KG1 (cell line): Measurements from ENCODE around the gene LIMS1.
"Not testable (repeated sequence)": the region's sequence is repeated elsewhere in the genome, so short reads cannot be mapped to it uniquely, and the experiment has no call there.

ENCODE experiments used
- DNase-seq: peaks from one replicate; lab custom pipeline; 2025; lab: John Stamatoyannopoulos, UW

The LIMS1 gene, protein sequence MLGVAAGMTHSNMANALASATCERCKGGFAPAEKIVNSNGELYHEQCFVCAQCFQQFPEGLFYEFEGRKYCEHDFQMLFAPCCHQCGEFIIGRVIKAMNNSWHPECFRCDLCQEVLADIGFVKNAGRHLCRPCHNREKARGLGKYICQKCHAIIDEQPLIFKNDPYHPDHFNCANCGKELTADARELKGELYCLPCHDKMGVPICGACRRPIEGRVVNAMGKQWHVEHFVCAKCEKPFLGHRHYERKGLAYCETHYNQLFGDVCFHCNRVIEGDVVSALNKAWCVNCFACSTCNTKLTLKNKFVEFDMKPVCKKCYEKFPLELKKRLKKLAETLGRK

DNA sequence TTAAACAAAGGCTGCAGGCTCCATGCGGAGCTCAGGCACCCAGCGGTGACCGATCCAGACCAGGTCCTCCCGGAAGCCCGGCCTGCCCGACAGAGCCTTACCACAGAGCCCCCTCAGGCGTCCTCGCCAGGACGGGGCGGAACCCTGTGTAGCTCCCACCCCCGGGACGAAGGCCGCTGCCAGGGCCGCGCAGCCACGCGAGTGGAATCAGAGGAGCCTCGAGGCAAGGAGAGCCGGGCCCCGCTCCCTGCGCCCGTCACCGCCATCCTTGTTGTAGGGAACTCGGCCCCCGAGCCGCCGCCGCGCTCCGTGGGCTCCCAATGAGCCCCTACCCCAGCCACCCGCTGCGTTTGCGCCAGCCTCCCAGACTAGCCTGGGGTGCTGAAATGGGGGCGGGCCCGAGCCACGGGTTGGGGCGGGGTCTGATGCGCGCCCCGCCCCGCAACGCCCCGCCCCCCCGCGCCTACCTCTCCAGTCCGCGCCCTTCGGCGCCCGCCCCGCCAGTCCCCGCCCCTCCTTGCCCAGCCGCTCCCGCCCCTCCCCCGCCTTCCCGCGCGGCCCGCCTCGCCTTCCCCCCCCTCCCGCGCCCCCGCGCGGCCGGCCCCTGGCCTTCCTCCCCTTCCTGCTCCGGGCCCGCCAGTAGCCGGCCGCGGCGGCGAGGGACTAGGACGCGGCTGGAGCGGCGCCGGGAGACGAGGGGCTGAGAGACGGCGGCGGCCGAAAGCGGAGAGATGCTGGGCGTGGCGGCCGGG is at the start of gene LIMS1:
LIMS1 (plus strand) TSS at position 639 of the 752 bp plus-strand sequence; CDS start at position 732, 93 bp downstream.
- DNase-seq = peak; percentile 87

DNA sequence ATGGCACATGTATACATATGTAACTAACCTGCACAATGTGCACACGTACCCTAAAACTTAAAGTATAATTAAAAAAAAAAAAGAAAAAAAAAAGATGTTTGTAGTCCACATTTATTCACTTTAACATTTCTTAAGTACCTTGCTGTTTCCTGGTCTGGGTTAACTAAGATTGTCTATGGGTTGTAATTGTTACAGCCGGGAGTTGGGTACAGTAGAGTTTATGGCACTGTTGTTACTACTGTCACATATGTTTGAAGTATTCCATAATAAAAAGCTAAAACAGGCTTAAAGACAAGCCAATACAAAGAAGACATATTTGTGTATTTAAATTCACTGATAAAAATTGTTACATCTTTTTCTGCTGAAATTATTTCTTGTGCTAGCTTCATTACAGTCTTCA is 49.0 kb upstream of the LIMS1 start:
- DNase-seq = no peak

DNA sequence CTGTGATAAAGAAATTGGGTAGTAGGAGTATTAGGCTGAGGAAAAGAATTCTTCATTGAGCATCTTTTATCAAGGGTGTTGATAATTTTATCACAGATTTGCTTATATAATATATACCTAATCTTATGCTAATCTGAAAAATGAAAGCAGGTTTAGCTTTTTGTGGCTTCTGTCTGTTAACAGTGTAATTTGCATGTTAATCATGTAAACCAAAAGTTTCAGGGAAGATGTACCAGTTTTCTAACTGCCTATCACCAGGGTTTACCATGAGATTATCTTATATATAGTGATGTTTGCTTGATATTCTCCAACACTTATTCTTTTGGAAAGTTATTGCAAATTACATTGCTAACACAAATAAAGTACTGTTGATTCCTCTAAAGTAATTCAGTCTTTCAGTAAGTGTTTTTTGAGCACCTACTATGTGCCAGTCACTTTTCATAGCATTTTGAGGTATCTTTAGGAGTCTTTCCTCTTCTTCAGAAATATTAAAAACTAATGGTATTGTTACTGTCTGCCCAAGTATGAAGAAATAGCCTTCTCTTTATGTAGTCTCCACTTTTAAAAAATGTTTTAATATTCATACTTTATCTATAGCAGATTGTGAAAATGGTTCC is 43.7 kb upstream of the LIMS1 start:
- DNase-seq = no peak

DNA sequence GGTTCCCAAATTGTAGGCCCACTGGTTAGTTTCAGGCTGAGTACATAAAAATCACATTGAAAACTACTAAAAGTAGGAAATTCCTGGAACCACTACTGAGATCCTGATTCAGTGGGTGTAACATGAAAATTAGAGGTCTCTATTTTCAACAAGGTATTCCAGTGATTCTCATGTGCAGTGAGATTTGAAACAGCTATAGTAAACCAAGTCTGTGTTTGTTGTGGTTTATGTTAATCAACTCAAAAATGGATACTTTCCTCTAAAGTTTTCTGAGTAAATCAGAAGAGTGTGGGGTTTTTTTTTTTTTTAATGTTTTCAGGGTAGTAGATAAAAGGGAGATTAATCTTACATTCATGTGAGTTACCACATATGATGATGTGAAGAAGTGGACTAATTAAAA is 42.4 kb upstream of the LIMS1 start:
- DNase-seq = no peak

DNA sequence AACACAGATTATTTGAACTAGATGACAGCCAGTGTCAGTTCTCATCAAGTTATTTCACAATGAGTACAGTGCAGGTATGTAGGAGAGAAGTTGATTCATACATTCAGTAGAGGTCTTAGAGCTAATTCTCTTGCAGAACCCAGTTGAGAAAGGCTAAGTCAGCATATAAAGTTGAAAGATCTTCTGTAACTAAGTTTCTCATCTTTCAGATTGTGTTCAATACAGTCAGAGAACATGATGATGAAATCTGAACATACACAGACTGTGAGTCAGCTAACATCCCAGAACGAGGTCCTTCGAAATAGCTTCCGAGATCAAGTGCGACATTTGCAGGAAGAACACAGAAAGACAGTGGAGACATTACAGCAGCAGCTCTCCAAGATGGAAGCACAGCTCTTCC is 41.9 kb upstream of the LIMS1 start:
- no peak for DNase-seq

DNA sequence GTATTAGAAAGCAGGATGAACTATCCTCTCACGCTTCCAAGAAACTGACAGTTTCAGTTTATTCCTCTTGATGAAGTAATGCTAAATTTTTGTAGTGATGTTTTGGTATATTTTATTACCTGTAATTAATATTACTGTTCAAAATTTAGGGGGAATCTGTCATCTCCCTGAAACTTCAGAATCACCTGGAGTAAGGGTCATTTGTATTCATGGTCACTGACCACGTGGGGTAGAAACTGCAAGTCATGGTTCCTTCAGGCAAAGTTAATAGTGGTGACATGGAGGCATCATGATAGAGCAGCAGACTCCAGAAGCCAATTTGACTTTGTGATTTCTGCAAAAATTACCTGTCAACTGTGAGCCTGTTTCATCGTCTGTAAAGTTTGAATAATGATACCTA is 38.1 kb upstream of the LIMS1 start:
- DNase-seq = not testable (repeated sequence)

DNA sequence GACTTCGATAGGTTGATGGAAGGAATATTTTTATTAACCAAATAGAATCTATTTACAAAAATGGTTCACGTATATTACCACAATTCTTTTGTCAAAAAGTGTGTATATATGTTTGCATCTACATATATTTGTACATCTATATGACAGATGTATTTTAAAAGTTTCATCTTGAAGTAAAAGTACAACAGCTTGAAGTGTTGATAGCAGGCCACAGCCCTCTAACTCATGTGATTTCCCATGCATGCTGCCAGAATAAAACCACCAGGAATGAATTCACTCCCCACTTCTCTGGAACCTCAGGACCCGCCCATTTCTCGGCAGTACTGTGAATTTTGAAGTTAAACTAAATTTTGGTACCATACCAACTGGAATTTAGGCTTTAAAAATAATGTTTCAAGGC is 26.6 kb upstream of the LIMS1 start:
- DNase-seq = not testable (repeated sequence)

DNA sequence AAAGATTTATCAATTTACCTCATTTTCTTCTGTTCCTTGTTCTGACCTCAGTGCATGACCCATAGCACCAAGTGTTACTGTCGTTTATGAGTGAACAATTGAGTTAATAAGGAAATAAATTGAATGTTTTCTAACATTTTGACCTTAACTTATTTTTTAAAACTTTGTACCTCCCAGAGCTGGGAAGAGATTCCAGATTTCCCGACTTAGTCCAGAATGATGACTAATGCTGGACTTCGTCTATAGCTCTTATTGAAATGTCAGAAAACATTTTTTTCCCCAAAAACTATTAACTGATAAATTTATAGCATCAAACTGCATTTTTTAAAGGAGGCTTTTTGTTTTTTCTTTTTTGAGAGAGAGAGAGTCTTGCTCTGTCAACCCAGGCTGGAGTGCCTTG is 21.8 kb upstream of the LIMS1 start:
- DNase-seq = not testable (repeated sequence)

DNA sequence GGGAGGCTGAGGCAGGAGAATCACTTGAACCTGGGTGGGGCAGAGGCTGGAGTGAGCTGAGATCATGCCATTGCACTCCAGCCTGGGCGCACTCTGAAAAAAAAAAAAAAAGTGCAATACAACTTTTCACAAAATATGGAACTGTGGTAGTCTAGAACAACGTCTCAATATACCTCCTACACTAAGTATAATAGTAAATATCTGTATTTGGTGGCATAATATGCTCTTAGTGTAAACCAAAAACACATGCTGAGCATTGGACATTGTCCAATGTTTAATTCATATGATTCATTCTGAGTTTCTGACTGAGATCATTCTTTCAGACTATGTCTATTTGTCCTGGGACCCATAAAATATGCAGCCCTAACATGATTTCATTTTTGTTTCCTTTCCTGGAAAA is 19.8 kb upstream of the LIMS1 start:
- not testable (repeated sequence) for DNase-seq

DNA sequence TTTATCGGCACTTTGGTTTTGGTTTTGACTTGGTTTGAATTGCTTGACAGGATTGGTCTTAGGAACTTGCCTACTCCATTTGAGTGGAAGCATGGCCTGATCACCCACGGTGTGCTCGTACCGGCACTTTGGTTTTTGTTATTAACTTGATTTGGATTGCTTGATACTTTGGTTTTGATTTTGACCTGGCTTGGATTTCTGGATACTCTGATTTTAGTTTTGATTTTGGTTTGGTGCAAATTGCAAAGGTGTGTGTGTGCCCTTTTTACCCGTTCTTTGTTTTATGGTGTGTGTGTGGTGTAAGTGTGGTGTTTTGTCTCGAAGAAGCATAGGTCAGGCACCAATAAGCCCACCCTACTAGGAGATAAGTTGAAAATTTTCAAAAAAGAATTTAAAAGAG is 9.6 kb upstream of the LIMS1 start:
- not testable (repeated sequence) for DNase-seq

DNA sequence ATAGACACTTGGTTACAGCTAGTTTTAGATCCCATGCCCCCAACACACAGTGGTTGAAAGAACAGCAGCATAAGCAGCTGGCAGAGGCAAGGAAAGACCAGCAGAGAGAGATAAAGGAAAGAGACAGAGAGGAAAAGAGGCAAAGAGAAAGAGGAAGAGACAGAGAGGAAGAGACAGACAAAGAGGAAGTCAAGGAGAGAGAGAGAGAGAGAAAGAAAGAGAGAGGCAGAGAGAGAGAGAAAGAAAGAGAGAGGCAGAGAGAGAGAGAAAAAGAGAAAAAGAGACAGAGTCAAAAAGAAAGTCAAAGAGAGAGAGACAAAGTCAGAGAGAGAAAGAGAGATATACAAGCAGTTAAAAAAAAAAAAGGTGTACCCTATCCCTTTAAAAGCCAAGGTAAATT is 9.0 kb upstream of the LIMS1 start:
- DNase-seq = not testable (repeated sequence)

DNA sequence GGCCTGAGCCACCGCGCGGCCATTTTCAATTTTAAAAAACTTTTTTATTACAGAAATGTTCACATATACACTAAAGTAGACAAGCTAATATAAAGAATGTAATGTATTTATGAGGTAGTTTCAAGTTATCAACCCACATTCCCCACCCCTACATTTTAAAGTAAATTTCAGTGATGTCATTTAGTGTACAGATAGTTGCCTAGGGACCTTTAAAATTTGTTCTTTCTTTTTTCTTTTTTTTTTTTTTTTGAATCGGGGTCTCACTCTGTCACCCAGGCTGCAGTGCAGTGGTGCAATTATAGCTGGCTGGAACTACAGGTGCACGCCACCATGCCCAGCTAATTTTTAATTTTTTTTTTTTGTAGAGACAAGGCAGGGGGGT is 2.6 kb upstream of the LIMS1 start:
- DNase-seq = no peak

DNA sequence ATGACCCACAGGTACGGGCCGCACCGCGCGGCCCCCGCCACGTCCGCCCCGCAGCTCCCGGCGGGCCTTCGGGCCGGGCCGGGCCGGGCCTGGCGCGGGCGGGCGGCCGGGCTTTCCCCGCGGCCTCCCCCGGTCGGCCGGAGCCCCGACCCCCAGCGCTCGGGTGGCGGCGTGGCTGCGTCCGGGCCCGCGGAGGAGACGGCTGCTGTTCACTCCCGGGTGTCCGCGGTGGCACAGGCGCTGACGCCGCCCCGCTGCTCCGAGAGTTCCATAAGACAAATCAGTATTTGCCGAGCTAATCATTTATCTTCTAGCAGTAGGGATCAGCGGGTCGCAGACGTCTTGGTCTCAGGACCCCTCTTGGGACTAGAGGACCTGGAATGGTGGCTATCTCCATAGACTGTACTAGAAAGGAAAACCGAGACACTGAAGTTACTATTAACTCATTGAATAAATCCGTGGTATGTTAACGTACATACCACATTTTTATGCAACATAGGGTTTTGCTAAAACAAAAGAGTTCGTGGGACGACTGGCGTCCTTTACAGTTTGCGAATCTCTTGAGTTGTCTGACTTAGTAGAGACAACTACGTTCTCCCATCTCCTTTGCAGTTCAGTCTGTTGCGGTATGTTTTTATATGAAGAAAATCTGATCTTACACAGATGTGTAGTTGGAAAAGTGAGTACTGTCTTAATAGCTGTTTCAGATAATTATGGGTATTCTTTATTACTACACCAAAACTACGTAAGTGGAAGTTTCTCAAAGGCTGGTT is 500 bp downstream of the LIMS1 start:
- DNase-seq = peak; percentile 31

DNA sequence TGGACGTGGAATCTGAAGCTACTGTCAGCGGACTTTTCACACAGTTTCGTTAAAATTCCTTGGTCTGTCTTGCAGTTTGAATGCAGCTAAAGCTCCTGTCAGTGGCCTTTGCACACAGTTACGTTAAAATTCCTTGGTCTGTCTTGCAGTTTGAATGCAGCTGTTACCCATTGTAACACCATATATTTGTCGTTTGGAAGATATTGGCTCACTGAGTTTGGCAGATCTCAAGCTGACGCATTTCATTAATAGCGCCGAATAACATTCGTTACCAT is 1.0 kb downstream of the LIMS1 start:
- no peak for DNase-seq

DNA sequence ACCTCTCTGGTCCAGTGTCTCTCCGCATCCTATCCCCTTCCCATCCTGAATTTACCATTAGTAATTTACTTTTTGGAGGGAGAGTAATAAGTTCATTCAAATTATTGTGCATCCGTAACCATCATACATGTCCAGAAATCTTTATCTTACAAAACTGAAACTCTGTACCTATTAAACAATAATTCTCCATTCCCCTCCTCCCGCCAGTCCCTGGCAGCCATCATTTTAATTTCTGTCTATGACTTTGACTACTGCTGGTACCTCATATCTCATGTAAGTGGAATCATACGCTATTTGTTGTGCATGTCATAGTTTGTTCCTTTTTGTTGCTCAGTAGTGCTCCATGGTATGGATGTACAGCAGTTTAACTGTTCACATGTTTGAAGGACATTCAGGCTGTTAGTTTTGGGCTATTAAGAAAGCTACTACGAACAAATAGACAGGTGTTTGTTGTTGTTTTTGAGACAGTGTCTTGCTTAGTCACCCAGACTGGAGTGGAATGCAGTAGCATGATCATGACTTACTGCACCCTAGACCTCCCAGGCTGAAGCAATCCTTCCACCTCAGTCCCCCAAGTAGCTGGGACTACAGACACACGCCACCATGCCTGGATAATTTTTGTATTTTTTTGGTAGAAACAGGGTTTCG is 2.0 kb downstream of the LIMS1 start:
- DNase-seq = no peak

DNA sequence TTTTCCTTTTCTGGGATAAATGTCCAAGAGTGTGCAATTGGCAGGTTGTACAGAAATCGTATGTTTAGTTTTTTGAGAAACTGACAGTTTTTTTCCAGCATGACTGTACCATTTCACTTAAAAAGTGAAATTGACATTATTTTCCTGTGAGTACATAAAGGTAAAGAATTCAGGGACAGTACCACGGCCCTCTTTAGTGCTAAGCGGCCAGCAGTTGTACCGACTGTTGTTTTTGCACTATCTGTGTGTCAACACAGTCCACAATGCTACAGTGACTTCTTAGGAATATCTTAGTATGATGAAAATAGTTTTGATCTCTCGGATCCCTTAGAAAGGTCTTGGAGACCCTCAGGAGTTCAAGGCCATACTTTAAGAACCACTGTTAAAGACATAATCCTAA is 2.6 kb downstream of the LIMS1 start:
- no peak for DNase-seq

DNA sequence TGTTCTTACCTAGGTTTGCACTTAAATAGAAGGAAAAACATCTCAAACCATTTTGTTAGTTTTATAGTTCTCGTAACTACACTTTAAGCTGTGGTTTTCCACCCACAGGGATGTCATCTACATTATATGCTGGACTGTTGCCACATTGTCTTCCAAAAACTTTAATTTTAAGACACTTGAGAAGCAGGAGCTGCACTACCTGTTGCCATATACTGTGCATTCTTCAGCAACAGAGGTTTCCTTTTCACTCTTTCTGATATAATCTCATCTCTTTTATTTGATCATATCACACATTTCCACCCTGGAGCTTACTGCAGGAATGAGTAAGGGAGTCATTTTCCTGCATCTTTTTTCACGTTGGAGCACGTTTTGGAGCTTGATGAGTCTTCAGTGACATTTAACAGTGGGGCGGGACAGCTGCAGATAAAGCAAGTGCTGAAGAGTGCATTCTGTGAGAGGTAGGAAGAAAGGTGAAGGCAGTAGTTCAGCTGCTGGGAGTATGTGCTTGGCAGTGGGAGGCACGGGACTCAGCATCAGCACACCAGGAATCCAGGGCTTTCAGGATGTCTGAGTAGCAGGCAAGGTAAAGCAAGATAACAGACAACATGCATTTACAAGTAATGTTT is 3.8 kb downstream of the LIMS1 start:
- no peak for DNase-seq

DNA sequence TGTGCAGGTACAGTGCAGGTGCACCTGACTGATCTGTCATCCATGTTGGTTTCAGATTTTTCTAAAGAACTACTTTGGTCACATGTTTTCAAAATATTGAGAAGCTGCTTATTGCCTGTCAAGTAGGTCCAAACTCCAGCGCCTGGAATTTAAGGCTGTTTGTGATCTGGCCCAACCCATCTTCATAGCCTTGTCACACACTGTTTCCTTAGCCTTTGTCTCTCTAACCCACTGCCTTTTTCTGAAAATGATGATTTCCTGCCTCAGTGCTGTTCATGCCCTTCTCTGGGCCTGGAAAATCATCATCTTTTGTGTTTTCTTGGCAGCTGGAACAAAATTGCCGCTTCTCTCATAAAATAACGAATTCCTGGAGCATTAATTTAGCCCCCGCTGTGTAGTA is 7.2 kb downstream of the LIMS1 start:
- no peak for DNase-seq

DNA sequence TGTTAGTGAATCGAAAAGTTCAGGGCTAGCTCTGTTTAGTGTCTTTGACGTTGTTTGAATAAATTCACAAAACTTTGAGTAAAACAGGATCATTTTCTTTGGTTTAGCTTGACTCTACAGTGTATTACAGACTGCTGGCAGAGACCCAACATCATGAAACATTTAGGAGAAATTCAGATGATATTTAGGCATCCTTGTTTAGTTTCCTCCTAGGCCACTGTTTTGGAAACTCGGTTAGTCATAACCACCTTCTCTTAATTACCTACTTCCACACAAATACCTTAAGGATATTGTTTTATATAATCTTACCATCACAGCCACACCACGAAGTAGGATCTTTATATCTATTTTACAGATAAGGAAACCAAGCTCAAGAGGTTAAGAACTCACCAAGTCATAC is 7.8 kb downstream of the LIMS1 start:
- DNase-seq = no peak

DNA sequence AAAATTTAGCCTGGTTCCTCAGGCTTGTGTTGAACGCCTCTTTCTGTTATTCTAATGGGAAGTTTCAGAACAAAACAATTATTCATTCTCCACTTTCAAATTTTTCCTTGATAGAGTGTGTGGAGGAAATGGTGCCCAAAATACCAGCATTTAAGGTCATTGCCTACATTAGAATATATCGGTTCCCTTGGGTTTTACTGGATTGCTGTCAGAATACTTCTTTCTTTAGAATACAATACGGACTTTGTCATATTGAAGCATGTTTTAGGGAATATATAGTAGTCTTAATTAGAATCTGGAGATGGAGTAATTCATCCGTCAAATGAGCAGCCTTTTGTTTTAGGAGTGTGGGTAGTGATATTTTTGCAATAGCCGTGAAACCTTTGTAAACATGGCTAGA is 13.3 kb downstream of the LIMS1 start:
- no peak for DNase-seq

DNA sequence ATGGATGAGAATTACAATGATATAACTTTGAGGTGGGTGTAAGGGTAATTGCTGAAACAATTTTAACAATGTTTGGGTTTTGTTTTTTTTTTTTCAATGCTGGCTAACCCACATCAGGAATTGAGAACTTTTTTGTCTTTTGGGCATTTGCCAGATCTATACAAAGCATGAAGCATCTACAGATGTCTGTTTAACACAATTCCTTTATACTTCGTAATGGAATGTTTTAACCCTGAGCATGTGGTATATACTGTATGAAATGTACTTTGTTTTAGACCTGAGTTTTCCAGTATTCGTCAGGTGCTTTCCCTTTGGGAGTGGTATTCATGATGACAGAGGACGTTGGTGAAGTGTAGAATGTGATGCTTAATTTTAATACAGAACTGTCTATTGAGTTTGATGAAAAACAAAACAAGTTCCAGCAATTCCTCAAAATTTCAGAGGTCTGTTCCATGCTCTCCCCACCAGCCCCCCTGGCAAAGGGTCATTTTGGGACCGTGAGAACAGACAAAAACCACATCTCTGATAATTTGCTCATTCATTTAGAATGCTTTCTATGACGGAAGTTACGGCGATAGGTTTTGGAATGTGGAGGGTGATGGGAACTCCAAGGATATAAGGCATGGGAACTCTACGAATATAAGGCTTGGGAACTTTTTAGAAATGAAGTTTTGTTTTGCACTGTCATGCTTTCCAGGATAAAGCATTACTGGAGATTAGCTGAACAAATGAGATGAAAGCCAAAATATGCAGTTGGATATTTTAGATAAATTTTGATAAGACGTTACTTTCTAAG is 14.1 kb downstream of the LIMS1 start:
- DNase-seq = no peak
